CD4-positive, CD25-positive, alpha-beta regulatory T cell (primary cell): ENCODE measurements around the gene CAMSAP1. TPM values are rescaled to one million over a fixed set of nuclear protein-coding genes. Genes with fewer than 3 reads are reported as not detected.

ENCODE experiments used
- ATAC-seq, 2 donors: fragments of 150-1000 bp; cut with Tn5 transposase; one replicate each; pipeline ENCODE4 v1.10.0; 2021; ENCODE audit warnings: low read depth in 2 of 2, moderate number of reproducible peaks in 2 of 2, moderate library complexity in 1 of 2
- DNase-seq, 3 donors: peaks; one replicate each; pipeline versions ENCODE4 v3.0.0 to v3.0.0-alpha.2; 2012 to 2022; ENCODE audit warnings: mixed read lengths in 1 of 3
- H3K27ac ChIP-seq: one replicate; pipeline ENCODE4 v1.7.0; 2013; ENCODE audit warnings: mild to moderate bottlenecking, low read length; ENCODE audit not compliant: insufficient read depth, poor library complexity, severe bottlenecking
- H3K27me3 ChIP-seq: one replicate; pipeline ENCODE4 v1.7.0; 2013; ENCODE audit warnings: low read length; ENCODE audit not compliant: control insufficient read depth, insufficient read depth
- H3K36me3 ChIP-seq: one replicate; pipeline ENCODE4 v1.7.0; 2013; ENCODE audit warnings: mild to moderate bottlenecking, low read length, moderate library complexity; ENCODE audit not compliant: control insufficient read depth, insufficient read depth
- H3K4me1 ChIP-seq: 2 replicates; pipeline ENCODE4 v1.7.0; 2013; ENCODE audit warnings: mild to moderate bottlenecking, low read length; ENCODE audit not compliant: insufficient read depth, control insufficient read depth, poor library complexity, severe bottlenecking
- H3K4me3 ChIP-seq: one replicate; pipeline ENCODE4 v1.7.0; 2013; ENCODE audit warnings: low read depth, mild to moderate bottlenecking, low read length, moderate library complexity
- H3K9me3 ChIP-seq, 2 experiments: 1 replicate in 1 of 2; 2 replicates in 1 of 2; pipeline ENCODE4 v1.7.0; 2013; ENCODE audit warnings: low read length in 2 of 2, mild to moderate bottlenecking in 1 of 2, moderate library complexity in 1 of 2; ENCODE audit not compliant: control insufficient read depth in 2 of 2
- H3K27ac Mint-ChIP-seq, 3 donors: one replicate each; pipeline ENCODE4 v1.8.0; 2020 to 2022; ENCODE audit warnings: mild to moderate bottlenecking in 3 of 3, mixed read lengths in 3 of 3, moderate library complexity in 2 of 3
- H3K27me3 Mint-ChIP-seq: one replicate; pipeline ENCODE4 v1.8.0; 2022; ENCODE audit warnings: mild to moderate bottlenecking, mixed read lengths
- H3K36me3 Mint-ChIP-seq: one replicate; pipeline ENCODE4 v1.8.0; 2020; ENCODE audit warnings: mixed read lengths
- H3K4me1 Mint-ChIP-seq, 4 donors: one replicate each; pipeline ENCODE4 v1.8.0; 2020 to 2022; ENCODE audit warnings: mixed read lengths in 4 of 4, mild to moderate bottlenecking in 1 of 4
- H3K4me3 Mint-ChIP-seq, 4 donors: one replicate each; pipeline ENCODE4 v1.8.0; 2020 to 2022; ENCODE audit warnings: mild to moderate bottlenecking in 4 of 4, mixed read lengths in 4 of 4, moderate library complexity in 3 of 4
- H3K9me3 Mint-ChIP-seq, 7 donors: one replicate each; pipeline ENCODE4 v1.8.0; 2020 to 2022; ENCODE audit warnings: mixed read lengths in 7 of 7, mild to moderate bottlenecking in 3 of 7, moderate library complexity in 2 of 7
- polyA plus RNA-seq, 4 donors: library from polyadenylated mRNA; unstranded; fragments of 300-500 nt; fragmentation: Illumina TruSeq; gene quantifications; one replicate each; pipeline ENCODE4 v1.2.3, GENCODE V29; 2021
- total RNA-seq: library from RNA; stranded (reverse); gene quantifications from one replicate; pipeline ENCODE4 v1.2.3, GENCODE V29; 2022

The CAMSAP1 gene
- total and polyA plus RNA-seq, 5 donors from 2014 or later: 0.67 to 31.6 (median 2.0) TPM

DNA sequence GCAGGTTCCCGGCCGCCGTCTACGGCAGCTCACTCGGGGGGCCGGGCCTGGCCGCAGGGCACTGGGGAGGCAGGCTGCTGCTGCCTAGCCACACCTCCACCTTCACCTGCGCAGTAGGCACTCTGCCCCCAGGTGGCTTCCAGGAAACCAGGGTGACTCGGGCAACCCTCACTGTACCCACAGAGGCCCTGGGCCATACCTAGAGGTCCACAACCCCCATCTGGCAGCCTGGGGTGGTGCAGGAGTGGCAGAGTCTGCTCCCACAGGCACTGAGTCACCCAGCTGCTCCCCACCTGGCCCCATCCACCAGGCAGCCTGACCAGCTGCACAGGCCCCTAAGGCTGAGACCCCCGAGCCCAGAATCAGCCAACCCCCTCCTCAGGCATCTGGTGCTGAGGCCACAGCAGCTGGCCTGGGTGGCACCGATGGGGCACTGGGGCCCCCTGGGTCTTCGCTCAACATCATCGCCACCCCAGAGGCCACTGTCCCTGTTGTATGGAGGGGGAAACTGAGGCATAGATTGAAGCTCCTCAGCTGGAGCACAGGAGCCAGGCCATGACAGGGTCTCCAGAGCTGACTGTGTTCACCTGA is 135.2 kb downstream of the CAMSAP1 start:
- H3K4me1 Mint-ChIP-seq: no peaks in the 10 kb centered on the region
- no peaks in the 10 kb centered on the region for H3K36me3 ChIP-seq
- H3K4me3 ChIP-seq: no peak overlapping the region
- no peak overlapping the region for H3K4me3 Mint-ChIP-seq
- no peak for DNase-seq
- H3K4me1 ChIP-seq: no peaks in the 10 kb centered on the region
- H3K27ac Mint-ChIP-seq: no peak overlapping the region
- H3K9me3 ChIP-seq: no peaks in the 10 kb centered on the region
- H3K27me3 ChIP-seq: no peaks in the 10 kb centered on the region
- no peak for ATAC-seq
- H3K36me3 Mint-ChIP-seq: no peaks in the 10 kb centered on the region
- H3K27ac ChIP-seq: no peak overlapping the region
- H3K27me3 Mint-ChIP-seq: no peaks in the 10 kb centered on the region
- no peaks in the 10 kb centered on the region for H3K9me3 Mint-ChIP-seq

DNA sequence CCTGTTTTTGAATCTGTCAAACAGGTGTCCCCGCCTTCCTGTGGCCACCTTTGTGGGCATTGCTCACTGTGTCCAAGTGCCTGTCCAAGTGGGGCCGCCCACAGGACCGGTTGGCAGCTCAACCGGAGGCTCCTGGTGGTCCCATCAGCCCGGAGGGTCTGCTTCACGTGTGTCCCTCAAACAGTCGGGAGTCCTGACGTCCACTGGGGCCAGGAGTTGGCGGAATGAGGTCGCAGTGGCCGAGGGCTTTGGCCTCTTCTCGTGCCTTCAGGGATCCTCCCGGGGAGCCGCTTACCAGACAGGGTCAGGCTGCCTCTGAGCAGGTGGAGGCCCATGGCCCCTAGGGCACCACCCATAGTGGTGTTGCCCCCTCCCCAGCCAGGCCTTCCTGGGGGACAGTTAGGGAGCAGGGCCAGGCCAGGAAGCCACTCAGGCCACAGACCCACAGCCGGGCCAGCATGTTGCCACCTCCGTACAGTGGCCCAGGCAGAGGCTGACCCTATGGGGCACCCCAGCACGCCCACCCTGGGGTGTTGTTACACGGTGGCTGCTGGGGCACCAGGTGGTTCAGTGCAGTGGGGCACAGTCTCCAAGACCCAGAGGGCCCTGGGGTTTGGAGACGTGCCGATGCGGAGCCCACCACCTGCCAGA is 135.8 kb downstream of the CAMSAP1 start:
- Histone ChIP-seq H3K4me1 (no peaks in the 10 kb centered on the region), H3K36me3 (no peaks in the 10 kb centered on the region), H3K27me3 (no peaks in the 10 kb centered on the region), H3K9me3 (peaks cover 0 to 2% of the 10 kb centered on the region in 2 experiments), H3K4me3 (no peak overlapping the region), H3K27ac (no peak overlapping the region)
- H3K4me1 Mint-ChIP-seq: no peaks in the 10 kb centered on the region
- DNase-seq (no peak), ATAC-seq (no peak)
- H3K27me3 Mint-ChIP-seq: no peaks in the 10 kb centered on the region
- no peaks in the 10 kb centered on the region for H3K36me3 Mint-ChIP-seq
- H3K9me3 Mint-ChIP-seq: peaks cover 0 to 3% (median 0%) of the 10 kb centered on the region in 7 donors
- no peak overlapping the region for H3K4me3 Mint-ChIP-seq
- H3K27ac Mint-ChIP-seq: no peak overlapping the region

DNA sequence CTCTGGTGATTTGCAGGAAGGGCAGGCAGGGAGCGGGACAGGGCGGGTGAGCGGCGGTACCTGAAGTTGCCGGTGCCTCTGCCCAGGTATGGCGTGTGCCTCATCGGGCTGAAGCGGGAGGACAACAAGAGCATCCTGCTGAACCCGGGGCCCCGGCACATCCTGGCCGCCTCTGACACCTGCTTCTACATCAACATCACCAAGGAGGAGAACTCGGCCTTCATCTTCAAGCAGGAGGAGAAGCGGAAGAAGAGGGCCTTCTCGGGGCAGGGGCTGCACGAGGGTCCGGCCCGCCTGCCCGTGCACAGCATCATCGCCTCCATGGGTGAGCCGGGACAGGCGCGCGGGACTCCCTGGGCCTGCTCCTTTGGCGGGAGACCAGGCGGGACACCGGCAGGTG is 136.6 kb downstream of the CAMSAP1 start:
- DNase-seq (no peak), ATAC-seq (no peak)
- Mint-ChIP-seq H3K27me3 (no peaks in the 10 kb centered on the region), H3K4me1 (no peaks in the 10 kb centered on the region), H3K9me3 (peaks cover 0 to 10% (median 0%) of the 10 kb centered on the region in 7 donors), H3K27ac (no peak overlapping the region), H3K4me3 (no peak overlapping the region), H3K36me3 (no peaks in the 10 kb centered on the region)
- Histone ChIP-seq H3K27me3 (no peaks in the 10 kb centered on the region), H3K36me3 (no peaks in the 10 kb centered on the region), H3K9me3 (peaks cover 0 to 6% of the 10 kb centered on the region in 2 experiments), H3K4me3 (no peak overlapping the region), H3K27ac (no peak overlapping the region), H3K4me1 (no peaks in the 10 kb centered on the region)

DNA sequence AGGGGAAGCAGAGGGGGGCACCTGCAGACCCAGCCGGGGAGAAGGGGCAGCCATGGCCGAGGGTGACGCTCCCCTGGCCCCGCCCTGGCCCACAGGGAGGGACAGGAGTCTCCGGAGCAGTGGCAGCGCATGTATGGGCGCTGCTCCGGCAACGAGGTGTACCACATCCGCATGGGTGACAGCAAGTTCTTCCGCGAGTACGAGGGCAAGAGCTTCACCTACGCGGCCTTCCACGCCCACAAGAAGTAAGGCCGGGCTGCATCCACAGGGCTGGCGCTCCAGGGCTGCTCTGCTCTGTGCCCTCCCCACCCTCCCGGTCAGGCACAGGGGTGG is 137.2 kb downstream of the CAMSAP1 start:
- H3K27ac Mint-ChIP-seq: no peak overlapping the region
- no peaks in the 10 kb centered on the region for H3K36me3 Mint-ChIP-seq
- H3K27me3 ChIP-seq: no peaks in the 10 kb centered on the region
- peaks cover 0 to 6% of the 10 kb centered on the region in 2 experiments for H3K9me3 ChIP-seq
- H3K4me1 ChIP-seq: no peaks in the 10 kb centered on the region
- no peak overlapping the region for H3K4me3 ChIP-seq
- H3K9me3 Mint-ChIP-seq: peaks cover 0 to 12% (median 0%) of the 10 kb centered on the region in 7 donors
- no peak overlapping the region for H3K4me3 Mint-ChIP-seq
- no peak for DNase-seq
- ATAC-seq: no peak
- H3K36me3 ChIP-seq: no peaks in the 10 kb centered on the region
- no peaks in the 10 kb centered on the region for H3K27me3 Mint-ChIP-seq
- H3K4me1 Mint-ChIP-seq: no peaks in the 10 kb centered on the region
- H3K27ac ChIP-seq: no peak overlapping the region

DNA sequence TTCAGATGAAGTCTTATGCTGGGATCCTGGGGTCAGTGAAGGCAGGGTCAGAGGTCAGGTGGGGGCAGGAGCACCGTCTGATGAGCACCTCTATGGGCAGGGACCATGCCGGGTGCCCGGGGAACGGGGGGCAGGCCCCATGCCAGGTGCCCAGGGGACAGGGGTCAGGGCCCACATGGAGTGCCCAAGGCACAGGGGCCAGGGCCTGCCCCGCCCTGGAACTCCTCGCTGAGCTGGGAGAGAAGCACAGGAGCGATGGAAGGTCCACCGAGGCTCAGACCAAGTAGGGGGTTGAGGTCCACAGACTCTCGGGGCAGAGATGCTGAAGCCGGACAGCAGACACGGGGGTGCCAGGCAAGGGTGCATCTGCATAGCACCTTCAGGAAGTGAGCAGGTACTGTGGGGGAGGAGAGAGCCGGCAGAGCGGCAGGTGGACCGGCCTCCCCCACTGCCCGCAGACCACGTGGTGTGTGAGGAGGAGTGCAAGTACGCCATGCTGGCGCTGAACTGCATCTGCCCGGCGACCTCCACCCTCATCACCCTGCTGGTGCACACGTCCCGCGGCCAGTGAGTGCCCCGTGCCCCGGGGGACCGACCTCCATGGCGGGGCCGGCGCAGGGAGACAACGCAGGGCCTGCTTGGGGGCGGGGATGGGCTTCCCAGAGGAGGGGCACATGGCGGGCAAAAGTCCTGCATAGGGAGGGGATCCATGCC is 137.7 kb downstream of the CAMSAP1 start:
- Mint-ChIP-seq H3K9me3 (peaks cover 0 to 16% (median 2%) of the 10 kb centered on the region in 7 donors), H3K4me1 (no peaks in the 10 kb centered on the region), H3K27ac (no peak overlapping the region), H3K36me3 (no peaks in the 10 kb centered on the region), H3K27me3 (no peaks in the 10 kb centered on the region), H3K4me3 (no peak overlapping the region)
- H3K4me3 ChIP-seq: no peak overlapping the region
- no peak for ATAC-seq
- peaks cover 0 to 6% of the 10 kb centered on the region in 2 experiments for H3K9me3 ChIP-seq
- no peaks in the 10 kb centered on the region for H3K27me3 ChIP-seq
- H3K36me3 ChIP-seq: no peaks in the 10 kb centered on the region
- no peak overlapping the region for H3K27ac ChIP-seq
- DNase-seq: no peak
- no peaks in the 10 kb centered on the region for H3K4me1 ChIP-seq

DNA sequence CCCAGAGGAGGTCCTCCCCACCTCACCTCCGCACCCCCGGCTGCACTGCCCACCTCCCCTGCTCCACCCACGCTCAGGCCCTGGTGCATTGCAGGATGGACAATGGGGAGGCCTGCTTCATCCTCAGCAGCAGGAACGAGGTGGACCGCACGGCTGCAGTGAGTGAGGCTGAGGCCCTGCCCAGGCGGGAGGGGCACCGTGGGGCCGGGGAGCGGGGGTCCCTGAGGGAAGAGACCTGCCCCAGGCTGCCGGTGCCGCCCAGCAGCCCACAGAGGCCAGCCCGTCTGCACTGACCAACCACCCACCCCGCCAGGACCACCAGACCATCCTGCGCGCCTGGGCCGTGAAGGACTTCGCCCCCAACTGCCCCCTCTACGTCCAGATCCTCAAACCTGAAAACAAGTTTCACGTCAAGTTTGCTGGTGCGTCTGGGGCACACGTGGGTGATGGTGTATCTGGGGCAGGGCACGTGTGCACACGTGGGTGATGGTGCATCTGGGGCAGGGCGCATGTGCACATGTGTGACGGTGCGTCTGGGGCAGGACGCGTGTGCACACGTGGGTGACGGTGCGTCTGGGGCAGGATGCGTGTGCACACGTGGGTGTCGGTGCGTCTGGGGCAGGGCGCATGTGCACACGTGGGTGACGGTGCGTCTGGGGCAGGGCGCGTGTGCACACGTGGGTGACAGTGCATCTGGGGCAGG is 138.7 kb downstream of the CAMSAP1 start:
- Histone ChIP-seq H3K9me3 (peaks cover 0 to 6% of the 10 kb centered on the region in 2 experiments), H3K27ac (no peak overlapping the region), H3K4me3 (no peak overlapping the region), H3K27me3 (no peaks in the 10 kb centered on the region), H3K4me1 (no peaks in the 10 kb centered on the region), H3K36me3 (no peaks in the 10 kb centered on the region)
- H3K27me3 Mint-ChIP-seq: no peaks in the 10 kb centered on the region
- H3K4me1 Mint-ChIP-seq: no peaks in the 10 kb centered on the region
- H3K9me3 Mint-ChIP-seq: peaks cover 0 to 16% (median 2%) of the 10 kb centered on the region in 7 donors
- no peak overlapping the region for H3K4me3 Mint-ChIP-seq
- no peak for DNase-seq
- H3K36me3 Mint-ChIP-seq: no peaks in the 10 kb centered on the region
- no peak overlapping the region for H3K27ac Mint-ChIP-seq
- ATAC-seq: no peak

DNA sequence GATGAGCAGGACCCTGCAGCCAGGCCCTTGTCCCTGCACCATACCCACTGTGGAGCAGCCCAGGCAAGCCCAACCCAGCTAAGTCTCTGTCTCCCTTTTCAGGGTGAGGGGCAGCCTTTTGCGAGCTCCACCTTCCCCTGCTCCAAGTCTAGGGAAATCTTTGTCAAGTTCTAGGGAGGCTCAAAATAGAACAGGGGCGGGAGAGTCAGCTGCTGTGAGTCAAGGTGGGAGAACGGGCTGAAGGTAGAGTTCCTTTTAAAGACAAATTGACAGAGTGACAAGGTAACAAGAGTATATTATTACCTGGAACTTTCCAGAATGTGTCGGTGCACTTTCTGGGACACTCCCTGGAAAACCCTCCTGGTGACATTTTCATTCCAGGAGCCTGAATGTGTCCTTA is 140.6 kb downstream of the CAMSAP1 start:
- ATAC-seq: no peak

More for the DNA sequence above, 140.6 kb downstream of the CAMSAP1 start:
- H3K4me1 Mint-ChIP-seq: no peaks in the 10 kb centered on the region
- no peak overlapping the region for H3K4me3 Mint-ChIP-seq
- H3K27me3 ChIP-seq: no peaks in the 10 kb centered on the region
- H3K4me1 ChIP-seq: no peaks in the 10 kb centered on the region
- H3K27ac Mint-ChIP-seq: no peak overlapping the region
- H3K4me3 ChIP-seq: no peak overlapping the region
- no peaks in the 10 kb centered on the region for H3K36me3 ChIP-seq
- peaks cover 0 to 16% (median 2%) of the 10 kb centered on the region in 7 donors for H3K9me3 Mint-ChIP-seq
- H3K27ac ChIP-seq: no peak overlapping the region
- peaks cover 0 to 6% of the 10 kb centered on the region in 2 experiments for H3K9me3 ChIP-seq
- no peaks in the 10 kb centered on the region for H3K27me3 Mint-ChIP-seq
- DNase-seq: no peak
- no peaks in the 10 kb centered on the region for H3K36me3 Mint-ChIP-seq
